ENCODE data around the gene PRTG. TPM values are rescaled to one million over a fixed set of nuclear protein-coding genes. Genes with fewer than 3 reads are reported as not detected.

The PRTG gene
- total RNA-seq, 1 experiment from 2014 or later, result 39.1 TPM

GRCh38 chr15:55712363-55712762 is 30.6 kb downstream of the PRTG start:
- Histone ChIP-seq H3K4me1 (peaks cover 24% of the 10 kb centered on the region), H3K27me3 (replicated peaks; ENCODE audit: control insufficient read depth, insufficient read depth, low read length) (no peaks in the 10 kb centered on the region), H3K36me3 (ENCODE audit: control insufficient read depth, insufficient read depth, low read length) (no peaks in the 10 kb centered on the region), H3K4me3 (ENCODE audit: low read depth, low read length) (no peak overlapping the region), H3K9me3 (no peaks in the 10 kb centered on the region)
- H3K4me3 Mint-ChIP-seq (ENCODE audit: unreplicated experiment), result no peak overlapping the region
- no TSS peak for BruUV-seq (replicated peaks)
- no peaks in the 10 kb centered on the region for H3K9me3 Mint-ChIP-seq (ENCODE audit: unreplicated experiment)
- H3K36me3 Mint-ChIP-seq (ENCODE audit: insufficient read depth, unreplicated experiment), result peaks cover 13% of the 10 kb centered on the region
- DNase-seq, result no peak
- TF ChIP-seq CTCF (IDR thresholded peaks at IDR 0.05; ENCODE audit: insufficient read depth in 1 of 2, low read depth in 1 of 2, low read length in 1 of 2, severe bottlenecking in 1 of 2, unreplicated experiment in 1 of 2), result no peak
- H3K27me3 Mint-ChIP-seq (ENCODE audit: insufficient read depth, unreplicated experiment), result no peaks in the 10 kb centered on the region
- H3K4me1 Mint-ChIP-seq (ENCODE audit: low read depth, unreplicated experiment), result peaks cover 21% of the 10 kb centered on the region
- CTCF ChIA-PET, result no interaction called here
- no peak overlapping the region for H3K27ac Mint-ChIP-seq (ENCODE audit: unreplicated experiment)
- intact Hi-C loops (cut with micrococcal nuclease; ENCODE audit: unreplicated experiment), result no loop called here
- POLR2A ChIA-PET, result no interaction called here

DNA sequence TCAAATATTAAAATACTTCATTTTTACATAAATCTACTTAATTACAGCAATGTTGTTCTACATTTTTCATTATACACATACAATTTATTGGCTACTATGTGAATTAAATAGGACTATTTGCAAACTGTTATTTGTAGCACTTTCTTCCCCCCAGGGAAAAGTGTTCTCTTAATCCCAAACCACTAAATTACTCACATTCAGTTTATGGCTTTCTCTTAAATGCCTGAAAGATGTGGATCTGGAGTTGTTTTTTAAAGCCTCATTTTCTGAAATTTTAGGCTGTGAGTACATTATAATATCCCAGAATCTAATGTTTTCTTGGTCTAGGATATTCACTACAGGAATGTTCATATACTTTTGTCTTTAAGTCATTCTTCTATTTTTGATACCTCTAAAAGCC is 32.7 kb downstream of the PRTG start:
- intact Hi-C loops (cut with micrococcal nuclease; ENCODE audit: unreplicated experiment), result no loop called here
- no TSS peak for BruUV-seq (replicated peaks)
- no peak overlapping the region for H3K27ac Mint-ChIP-seq (ENCODE audit: unreplicated experiment)
- H3K4me1 Mint-ChIP-seq (ENCODE audit: low read depth, unreplicated experiment), result peaks cover 18% of the 10 kb centered on the region
- no peaks in the 10 kb centered on the region for H3K27me3 Mint-ChIP-seq (ENCODE audit: insufficient read depth, unreplicated experiment)
- Histone ChIP-seq H3K36me3 (ENCODE audit: control insufficient read depth, insufficient read depth, low read length) (no peaks in the 10 kb centered on the region), H3K4me1 (peaks cover 9% of the 10 kb centered on the region), H3K27me3 (replicated peaks; ENCODE audit: control insufficient read depth, insufficient read depth, low read length) (no peaks in the 10 kb centered on the region), H3K4me3 (ENCODE audit: low read depth, low read length) (no peak overlapping the region), H3K9me3 (no peaks in the 10 kb centered on the region)
- H3K9me3 Mint-ChIP-seq (ENCODE audit: unreplicated experiment), result no peaks in the 10 kb centered on the region
- POLR2A ChIA-PET, result no interaction called here
- DNase-seq, result no peak
- H3K36me3 Mint-ChIP-seq (ENCODE audit: insufficient read depth, unreplicated experiment), result peaks cover 13% of the 10 kb centered on the region
- CTCF ChIA-PET, result no interaction called here
- H3K4me3 Mint-ChIP-seq (ENCODE audit: unreplicated experiment), result no peak overlapping the region
- no peak for TF ChIP-seq CTCF (IDR thresholded peaks at IDR 0.05; ENCODE audit: insufficient read depth in 1 of 2, low read depth in 1 of 2, low read length in 1 of 2, severe bottlenecking in 1 of 2, unreplicated experiment in 1 of 2)

- intact Hi-C loops (cut with micrococcal nuclease; ENCODE audit: unreplicated experiment), result no loop called here
- H3K4me1 Mint-ChIP-seq (ENCODE audit: low read depth, unreplicated experiment), result peaks cover 15% of the 10 kb centered on the region
- no TSS peak for BruUV-seq (replicated peaks)
These were observed 33.5 kb downstream of the PRTG start for GRCh38 chr15:55709458-55709857.

More at GRCh38 chr15:55709458-55709857, 33.5 kb downstream of the PRTG start:
- ChIA-PET CTCF (no interaction called here), POLR2A (no interaction called here)
- Mint-ChIP-seq H3K4me3 (ENCODE audit: unreplicated experiment) (no peak overlapping the region), H3K27me3 (ENCODE audit: insufficient read depth, unreplicated experiment) (no peaks in the 10 kb centered on the region), H3K9me3 (ENCODE audit: unreplicated experiment) (no peaks in the 10 kb centered on the region), H3K36me3 (ENCODE audit: insufficient read depth, unreplicated experiment) (peaks cover 11% of the 10 kb centered on the region), H3K27ac (ENCODE audit: unreplicated experiment) (no peak overlapping the region)
- no peak for DNase-seq
- no peaks in the 10 kb centered on the region for H3K27me3 ChIP-seq (replicated peaks; ENCODE audit: control insufficient read depth, insufficient read depth, low read length)
- H3K36me3 ChIP-seq (ENCODE audit: control insufficient read depth, insufficient read depth, low read length), result no peaks in the 10 kb centered on the region
- H3K4me1 ChIP-seq, result 0 out of 2 replicates have a peak, but pooled peaks cover under 1% of the 10 kb centered on the region
- no peaks in the 10 kb centered on the region for H3K9me3 ChIP-seq
- no peak overlapping the region for H3K4me3 ChIP-seq (ENCODE audit: low read depth, low read length)
- TF ChIP-seq CTCF (IDR thresholded peaks at IDR 0.05; ENCODE audit: insufficient read depth in 1 of 2, low read depth in 1 of 2, low read length in 1 of 2, severe bottlenecking in 1 of 2, unreplicated experiment in 1 of 2), result no peak
